ENCODE results near the gene APMAP.

DNA sequence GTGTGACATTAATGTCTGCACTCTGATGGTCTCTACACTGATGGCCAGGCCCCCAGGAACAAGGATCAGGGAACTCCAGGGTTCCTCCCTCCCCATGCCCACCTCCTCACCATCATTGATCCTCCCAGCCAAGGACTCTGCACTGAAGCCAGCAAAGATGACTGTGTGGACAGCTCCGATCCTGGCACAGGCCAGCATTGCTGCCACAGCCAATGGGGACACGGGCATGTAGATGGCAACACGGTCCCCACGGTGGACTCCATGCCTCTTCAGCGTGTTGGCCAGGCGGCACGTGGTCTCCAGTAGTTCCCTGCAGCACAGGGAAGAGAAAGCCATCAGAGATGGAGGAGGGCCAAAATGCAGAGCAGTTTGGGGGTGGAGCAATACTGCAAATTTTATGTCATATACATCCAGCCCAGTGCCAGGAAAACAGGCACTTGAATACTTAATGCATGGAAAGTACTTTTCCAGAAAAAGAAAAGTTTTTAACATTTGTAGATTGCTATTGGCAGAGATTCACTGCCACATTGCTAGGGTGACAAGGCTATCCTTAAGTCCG lies 38.2 kb upstream of the APMAP start:
- TF ChIP-seq CREM (IDR thresholded peaks at IDR 0.05; ENCODE audit: low read depth): no peak
- TF ChIP-seq AFF4 (CRISPR knock-in tag; IDR thresholded peaks at IDR 0.05): no peak
- TF ChIP-seq EZH2 (IDR thresholded peaks at IDR 0.05; ENCODE audit: borderline replicate concordance, low read depth, low read length): no peak
- no peak for TF ChIP-seq MXI1 (IDR thresholded peaks at IDR 0.05; ENCODE audit: low read depth, low read length)
- TF ChIP-seq MBD2 (IDR thresholded peaks at IDR 0.05; ENCODE audit: borderline replicate concordance, low read depth): no peak
- no peak for TF ChIP-seq E2F1 (CRISPR knock-in tag; IDR thresholded peaks at IDR 0.05)
- TF ChIP-seq ZNF23 (CRISPR knock-in tag; IDR thresholded peaks at IDR 0.05): no peak
- no peak for TF ChIP-seq E2F5 (CRISPR knock-in tag; IDR thresholded peaks at IDR 0.05)
- no peak for TF ChIP-seq SMARCA5 (IDR thresholded peaks at IDR 0.05)
- no peak for TF ChIP-seq IRF2 (CRISPR knock-in tag; IDR thresholded peaks at IDR 0.05)
- no peak for TF ChIP-seq RAD21 (CRISPR knock-in tag; conservative IDR thresholded peaks at IDR 0.05 in 1 of 2, IDR thresholded peaks at IDR 0.05 in 1 of 2)
- no peak for TF ChIP-seq JUN (IDR thresholded peaks at IDR 0.05; ENCODE audit: borderline replicate concordance, low read depth, low read length)
- no peak for TF ChIP-seq JUN (CRISPR knock-in tag; IDR thresholded peaks at IDR 0.05; ENCODE audit: borderline replicate concordance)
- no peak for TF ChIP-seq ZKSCAN1 (IDR thresholded peaks at IDR 0.05; ENCODE audit: low read depth, low read length)
- no peak for TF ChIP-seq DPF2 (IDR thresholded peaks at IDR 0.05)

Measured in K562 (cell line).